GM18526 (cell line): ENCODE measurements around the gene PRPF39.

Source experiments
- POLR2A ChIP-seq: IDR thresholded peaks from 3 replicates; pipeline ENCODE4 v1.6.1; 2011; ENCODE audit not compliant: insufficient read length; ENCODE audit errors: extremely low read depth

PRPF39 gene

DNA sequence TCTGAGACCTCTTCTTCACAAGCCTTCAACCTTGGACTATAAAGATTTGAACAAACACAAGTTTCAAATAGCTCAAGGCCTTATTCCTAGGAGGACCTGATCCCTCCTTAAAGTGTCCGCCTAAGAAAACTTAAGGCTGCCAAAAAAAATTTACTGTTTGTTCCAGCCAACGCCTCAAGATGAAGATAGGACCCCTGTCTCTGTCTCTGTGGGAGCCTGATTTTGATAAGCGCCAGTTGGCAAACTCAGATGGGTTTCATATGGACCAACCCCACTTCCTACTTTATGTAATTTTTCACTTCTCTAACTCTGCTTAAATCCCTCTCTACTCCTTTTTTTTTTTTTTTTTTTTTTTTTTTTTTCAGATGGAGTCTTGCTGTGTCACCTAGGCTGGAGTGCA lies 39.4 kb downstream of the PRPF39 start:
- TF ChIP-seq POLR2A, result no peak

DNA sequence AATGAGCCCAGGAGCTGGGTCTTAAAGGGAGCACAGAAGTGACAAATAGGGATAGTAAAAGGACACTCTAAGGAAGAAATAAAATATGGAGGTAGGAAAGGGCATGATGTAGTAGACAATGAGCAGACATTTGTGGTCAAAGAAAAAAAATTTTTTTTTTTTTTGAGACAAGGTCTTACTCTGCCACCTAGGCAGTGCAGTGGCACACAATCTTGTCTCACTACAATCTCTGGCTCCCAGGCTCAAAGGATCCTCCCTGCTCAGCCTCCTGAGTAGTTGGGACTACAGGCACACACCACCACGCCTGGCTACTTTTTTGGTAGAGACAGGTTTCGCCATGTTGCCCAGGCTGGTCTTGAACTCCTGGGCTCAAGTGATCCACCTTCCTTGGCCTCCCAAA lies 41.8 kb downstream of the PRPF39 start:
- no peak for TF ChIP-seq POLR2A

DNA sequence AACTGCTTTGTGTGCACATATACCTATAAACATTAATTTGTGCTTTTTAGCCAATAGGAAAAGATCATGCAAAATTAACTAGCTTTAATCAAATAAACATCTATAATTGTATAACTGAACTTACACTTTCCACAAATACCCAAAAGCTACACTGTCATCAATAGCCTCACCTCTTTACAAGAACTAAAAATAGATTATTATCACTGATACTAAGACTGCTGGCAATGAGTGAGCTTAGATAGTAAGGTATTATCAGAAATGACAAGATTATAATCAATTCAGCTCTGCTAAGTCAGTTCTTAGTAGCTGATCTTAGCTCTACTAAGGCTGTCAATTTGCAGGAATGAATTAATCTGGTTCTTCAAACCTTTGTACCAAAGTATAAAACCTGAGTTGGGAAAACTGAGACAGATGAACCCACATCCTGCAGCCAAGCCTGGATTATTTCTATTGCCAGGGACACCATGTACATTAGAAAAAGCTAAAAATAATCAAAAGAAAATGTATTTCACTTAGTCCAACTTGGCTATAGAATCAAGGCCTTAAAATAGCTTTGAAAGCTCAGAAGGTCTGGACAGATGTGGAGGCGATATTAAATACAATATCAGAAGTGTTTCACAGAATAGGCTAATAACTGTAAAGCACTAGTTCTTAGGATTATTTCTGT lies 45.2 kb downstream of the PRPF39 start:
- TF ChIP-seq POLR2A, result no peak

DNA sequence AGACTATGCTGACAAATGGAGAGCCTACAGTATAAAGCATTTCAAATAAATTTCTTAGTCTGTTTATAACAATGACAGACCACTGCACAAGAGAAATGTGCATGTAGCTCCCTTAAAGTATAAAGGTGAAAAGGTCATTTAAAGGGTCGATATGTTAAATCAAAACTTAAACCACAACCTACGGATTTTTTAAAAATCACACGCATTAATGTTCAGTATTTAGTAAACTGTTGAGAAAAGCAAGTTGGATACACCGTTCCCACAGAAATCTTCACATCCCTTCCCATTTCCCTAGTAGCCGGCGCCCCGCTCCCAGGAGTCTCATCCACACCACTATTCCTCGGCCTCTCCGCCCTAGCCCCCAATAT lies 49.8 kb downstream of the PRPF39 start:
- TF ChIP-seq POLR2A, result no peak

DNA sequence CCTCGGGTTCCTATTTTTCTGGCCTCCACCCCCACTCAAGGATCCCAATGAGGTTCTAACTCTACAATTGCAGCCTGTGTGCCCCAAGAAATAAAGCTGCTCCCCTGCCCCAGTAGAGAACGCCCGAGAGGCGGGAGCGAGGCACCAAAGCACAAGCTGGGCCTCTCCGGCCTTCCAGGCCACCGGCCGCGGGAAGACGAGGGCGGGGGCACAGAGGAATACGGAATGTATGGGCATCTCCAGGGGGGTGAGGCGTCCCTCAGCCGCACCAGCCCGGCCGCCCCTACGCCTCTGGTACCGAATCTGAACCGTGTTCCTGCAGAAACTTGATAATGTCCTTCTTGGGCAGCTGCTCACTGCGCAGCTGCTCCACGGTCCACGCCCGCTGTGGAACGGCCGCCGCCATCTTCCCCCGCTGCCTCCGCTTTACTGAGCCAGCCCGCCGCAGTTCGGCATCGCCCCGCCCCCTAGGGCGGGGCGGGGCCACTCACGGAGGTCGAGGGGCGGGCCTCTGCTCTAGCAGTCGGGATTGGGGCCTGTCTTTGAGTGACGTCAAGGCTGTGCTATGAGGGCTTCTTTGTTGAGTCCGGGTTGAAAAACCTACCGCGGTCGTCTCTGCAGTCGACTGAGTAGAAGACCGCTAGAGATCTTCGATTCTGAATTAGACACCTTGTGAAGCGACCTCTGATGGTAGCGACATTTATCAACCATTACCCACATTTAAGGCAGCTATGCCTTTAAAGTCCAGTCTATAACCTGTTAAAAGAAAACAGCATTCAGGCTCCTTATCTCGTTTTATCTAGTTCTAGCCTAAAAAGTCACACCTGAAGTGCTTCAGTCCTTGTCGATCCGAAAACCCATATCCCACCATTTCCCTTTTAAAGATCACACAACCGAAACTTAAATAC lies 50.4 kb downstream of the PRPF39 start, which contains the start of gene FKBP3:
FKBP3 (minus strand) TSS at position 431 of the 908 bp plus-strand sequence; CDS start at position 406, 25 bp downstream.
- peak; percentile 86 for TF ChIP-seq POLR2A

DNA sequence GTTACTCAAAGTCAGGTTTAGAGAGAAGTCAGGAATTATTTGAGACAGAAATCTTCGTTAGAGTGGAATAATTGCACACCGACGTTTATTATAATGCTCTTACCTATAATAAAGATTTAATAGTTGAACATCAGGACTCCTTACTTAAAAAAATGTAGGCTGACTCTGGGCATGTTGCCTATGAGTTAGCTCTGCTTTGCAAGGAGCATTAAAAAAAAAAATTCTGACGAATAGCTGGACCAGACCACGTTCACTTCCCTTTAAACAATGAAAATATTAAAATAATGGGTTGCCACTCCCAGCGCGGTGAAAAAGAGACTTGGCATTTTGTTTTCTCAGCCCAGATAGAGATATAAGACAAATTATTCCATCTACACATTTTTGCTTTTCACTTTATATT lies 51.2 kb downstream of the PRPF39 start:
- TF ChIP-seq POLR2A, result no peak

DNA sequence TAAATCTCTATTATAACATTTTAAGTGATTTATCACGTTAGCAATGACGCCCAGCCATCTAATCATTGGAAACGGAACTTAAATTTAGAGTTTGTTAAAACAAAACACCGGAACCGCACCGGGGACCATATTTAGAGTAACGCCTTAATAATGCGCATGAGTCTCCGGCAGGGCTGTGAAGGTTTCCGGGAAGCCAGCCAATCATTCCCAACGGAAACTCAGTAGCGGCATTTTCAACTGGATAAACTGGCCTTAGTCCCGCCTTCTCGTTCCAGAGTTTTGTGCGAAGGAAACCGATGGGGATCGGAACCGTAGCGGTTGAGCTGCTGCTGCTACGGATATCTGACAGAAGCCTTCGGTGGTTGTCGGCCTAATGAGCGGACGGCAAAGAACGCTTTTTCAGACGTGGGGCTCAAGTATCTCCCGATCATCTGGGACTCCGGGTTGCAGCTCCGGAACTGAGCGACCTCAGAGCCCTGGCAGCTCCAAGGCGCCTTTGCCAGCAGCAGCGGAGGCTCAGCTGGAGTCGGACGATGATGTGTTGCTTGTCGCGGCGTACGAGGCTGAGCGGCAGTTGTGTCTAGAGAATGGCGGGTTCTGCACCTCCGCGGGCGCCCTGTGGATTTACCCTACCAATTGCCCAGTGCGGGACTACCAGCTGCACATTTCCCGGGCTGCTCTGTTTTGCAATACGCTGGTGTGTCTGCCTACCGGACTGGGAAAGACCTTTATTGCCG lies 51.9 kb downstream of the PRPF39 start, which contains the start of gene FANCM:
FANCM (plus strand) TSS at position 272 of the 737 bp plus-strand sequence; CDS start at position 374, 102 bp downstream.
- peak; percentile 69 for TF ChIP-seq POLR2A

DNA sequence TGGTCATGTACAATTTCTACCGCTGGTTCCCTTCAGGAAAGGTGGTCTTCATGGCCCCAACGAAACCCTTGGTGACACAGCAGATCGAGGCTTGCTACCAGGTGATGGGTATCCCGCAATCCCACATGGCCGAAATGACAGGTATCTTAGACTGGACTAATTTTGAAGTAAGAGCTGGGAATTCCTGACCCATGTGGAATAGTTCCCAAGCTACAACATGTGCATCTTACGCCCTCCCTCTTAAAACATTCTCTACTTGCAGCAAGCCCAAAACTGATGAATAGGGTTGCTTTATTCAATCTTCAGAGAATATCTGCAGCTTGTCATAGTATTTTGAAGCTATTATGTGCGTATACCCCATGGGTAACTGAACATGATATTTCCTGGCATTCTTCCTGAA lies 52.5 kb downstream of the PRPF39 start:
- no peak for TF ChIP-seq POLR2A

DNA sequence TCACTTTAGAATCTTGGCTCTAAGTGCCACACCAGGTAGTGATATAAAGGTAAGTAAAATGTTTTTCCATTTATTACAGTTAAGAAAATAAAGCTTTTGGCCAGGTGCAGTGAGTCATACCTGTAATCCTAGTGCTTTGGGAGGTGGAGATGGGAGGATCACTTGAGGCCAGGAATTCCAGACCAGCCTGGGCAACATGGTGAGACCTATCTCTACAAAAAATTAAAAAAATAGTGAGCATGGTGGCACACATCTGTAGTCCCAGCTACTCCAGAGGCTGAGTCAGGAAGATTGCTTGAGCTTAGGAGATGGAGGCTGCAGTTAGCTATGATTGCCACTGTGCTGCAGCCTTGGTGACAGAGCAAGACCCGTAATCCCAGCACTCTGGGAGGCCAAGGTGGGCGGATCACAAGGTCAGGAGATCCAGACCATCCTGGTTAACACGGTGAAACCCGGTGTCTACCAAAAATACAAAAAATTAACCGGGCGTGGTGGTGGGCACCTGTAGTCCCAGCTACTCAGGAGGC lies 56.8 kb downstream of the PRPF39 start:
- no peak for TF ChIP-seq POLR2A

DNA sequence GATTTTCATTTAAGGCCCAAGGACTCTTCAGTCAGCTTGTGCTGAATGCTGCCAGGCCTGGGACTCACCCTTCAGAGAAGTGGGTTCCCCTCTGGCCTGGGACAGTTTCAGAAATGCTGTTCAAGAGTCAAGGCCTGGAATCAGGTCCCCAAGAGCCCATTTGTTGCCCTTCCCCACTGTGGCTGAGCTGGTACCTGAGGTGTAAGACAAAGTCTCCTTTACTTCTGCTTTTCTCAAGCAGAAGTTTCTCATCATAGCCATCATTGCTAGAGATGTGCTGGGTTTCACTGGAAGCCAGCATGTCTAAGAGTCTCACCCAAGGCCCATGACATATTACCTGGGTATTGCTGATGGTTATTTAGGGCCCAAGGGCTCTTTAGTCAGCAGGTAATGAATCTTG lies 60.7 kb downstream of the PRPF39 start:
- TF ChIP-seq POLR2A, result no peak

DNA sequence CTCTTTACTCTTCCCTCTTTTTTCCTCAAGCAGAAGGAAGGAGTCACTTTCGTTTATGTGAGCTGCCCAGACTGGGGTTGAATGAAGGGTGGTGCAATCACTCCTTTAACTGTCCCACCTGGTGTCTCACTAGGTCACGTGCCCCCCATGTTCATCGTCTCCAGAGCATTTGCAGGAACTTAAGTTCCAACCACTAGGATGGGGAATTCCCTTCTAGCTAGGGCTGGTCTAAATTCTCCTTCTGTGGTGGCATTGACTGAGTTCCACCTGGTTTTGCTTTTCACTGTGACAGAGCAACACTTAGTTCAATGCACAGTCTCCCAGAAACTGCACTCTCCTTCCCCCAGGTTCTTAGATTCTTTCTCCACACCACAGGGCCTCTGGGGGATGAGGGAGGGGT lies 61.3 kb downstream of the PRPF39 start:
- no peak for TF ChIP-seq POLR2A

DNA sequence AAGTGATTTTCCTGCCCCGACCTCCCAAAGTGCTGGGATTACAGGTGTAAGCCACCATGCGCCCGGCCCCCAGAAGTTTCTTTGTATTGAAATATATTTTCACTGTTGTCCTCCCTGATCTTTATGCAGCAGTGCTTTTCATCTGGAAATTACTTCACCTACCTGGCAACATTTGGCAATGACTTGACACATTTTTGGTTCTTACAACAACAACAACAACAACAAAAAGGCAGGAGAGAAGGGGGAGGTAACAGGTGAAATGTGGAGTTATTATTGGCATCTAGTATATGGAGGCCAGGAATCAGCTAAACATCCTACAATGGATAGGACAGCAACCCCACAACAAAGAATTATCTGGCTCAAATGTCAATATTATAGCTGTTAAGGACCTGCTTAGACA lies 65.7 kb downstream of the PRPF39 start:
- no peak for TF ChIP-seq POLR2A

DNA sequence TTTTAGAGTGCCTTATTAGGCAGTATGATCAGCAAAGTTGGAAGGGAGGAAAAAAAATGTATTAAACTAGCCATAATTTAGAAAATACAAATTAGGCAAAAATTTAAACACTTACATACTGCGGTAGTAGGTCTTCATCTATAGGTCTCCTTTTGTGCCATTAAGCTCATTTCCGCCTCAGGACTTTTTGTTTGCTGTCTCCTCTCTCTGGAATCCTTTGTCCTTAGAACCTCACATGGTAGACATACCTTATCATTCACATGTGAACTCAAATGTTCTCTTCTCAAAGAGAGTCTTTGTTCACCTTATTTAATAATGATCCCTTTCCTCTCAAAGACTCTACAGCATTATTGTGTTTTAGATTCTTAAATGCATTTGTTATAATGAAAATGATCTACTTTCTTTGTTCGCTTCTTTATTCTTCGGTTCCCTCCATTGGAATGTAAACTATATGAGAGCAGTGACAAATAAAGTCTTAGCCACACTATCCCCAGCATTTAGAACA lies 66.5 kb downstream of the PRPF39 start:
- TF ChIP-seq POLR2A, result no peak

DNA sequence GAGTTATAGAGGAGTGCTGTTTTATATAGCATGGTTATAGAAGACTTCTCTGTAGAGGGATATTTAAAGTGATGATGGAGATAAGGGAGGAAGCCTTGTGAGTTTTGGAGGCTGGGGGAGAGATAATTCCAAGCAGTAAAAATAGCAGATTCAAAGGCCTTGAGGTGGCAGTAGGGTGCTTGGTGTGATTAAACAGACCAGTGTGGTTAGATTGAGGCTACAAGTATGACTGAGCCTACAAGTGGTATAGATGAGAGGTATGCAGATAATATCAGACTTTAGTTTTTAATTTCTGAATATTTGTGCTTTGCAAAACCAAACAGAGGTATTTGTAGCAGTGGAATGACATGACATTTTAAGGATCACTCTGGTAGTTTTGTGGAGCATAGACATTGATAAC lies 72.2 kb downstream of the PRPF39 start:
- no peak for TF ChIP-seq POLR2A
